NOMO-1 treated with dmso at 0.1 percent for 144 hours (cell line): Measurements from ENCODE around the gene CTSE.

Source experiments
- DNase-seq: peaks from one replicate; lab custom pipeline; 2025; ENCODE audit not compliant: unreplicated experiment; lab: John Stamatoyannopoulos, UW

The CTSE gene

GRCh38 chr1:205973377-205974232 lies 50.1 kb downstream of the CTSE start:
- DNase-seq, result no peak

GRCh38 chr1:205972491-205973168 lies 51.1 kb downstream of the CTSE start:
- DNase-seq, result no peak

- DNase-seq, result no peak
Measured at GRCh38 chr1:205972081-205972480, 51.6 kb downstream of the CTSE start.

- no peak for DNase-seq
Measured at GRCh38 chr1:205971082-205971481, 52.6 kb downstream of the CTSE start.

- no peak for DNase-seq
Measured at GRCh38 chr1:205970486-205970885, 53.2 kb downstream of the CTSE start.

GRCh38 chr1:205969229-205969628 lies 54.5 kb downstream of the CTSE start:
- no peak for DNase-seq

- DNase-seq, result no peak
Measured at GRCh38 chr1:205967554-205968335, 56.0 kb downstream of the CTSE start.

- no peak for DNase-seq
Measured at GRCh38 chr1:205965036-205965884, 58.4 kb downstream of the CTSE start.

- DNase-seq, result no peak
Measured at GRCh38 chr1:205963352-205964155, 60.1 kb downstream of the CTSE start.

- DNase-seq, result no peak
Measured at GRCh38 chr1:205962821-205963221, 60.9 kb downstream of the CTSE start.

GRCh38 chr1:205961991-205962820 lies 61.5 kb downstream of the CTSE start:
- no peak for DNase-seq

- DNase-seq, result no peak
Measured at GRCh38 chr1:205961405-205961804, 62.3 kb downstream of the CTSE start.

GRCh38 chr1:205959789-205960188 lies 63.9 kb downstream of the CTSE start:
- no peak for DNase-seq
